ELR (cell line): ENCODE data around the gene L3MBTL1.
"Not testable (repeated sequence)": the region's sequence is repeated elsewhere in the genome, so short reads cannot be mapped to it uniquely, and the experiment has no call there.

Experiments used
- DNase-seq: peaks from one replicate; pipeline ENCODE4 v3.0.0-alpha.2; 2015; ENCODE audit warnings: low read depth

Gene L3MBTL1

DNA sequence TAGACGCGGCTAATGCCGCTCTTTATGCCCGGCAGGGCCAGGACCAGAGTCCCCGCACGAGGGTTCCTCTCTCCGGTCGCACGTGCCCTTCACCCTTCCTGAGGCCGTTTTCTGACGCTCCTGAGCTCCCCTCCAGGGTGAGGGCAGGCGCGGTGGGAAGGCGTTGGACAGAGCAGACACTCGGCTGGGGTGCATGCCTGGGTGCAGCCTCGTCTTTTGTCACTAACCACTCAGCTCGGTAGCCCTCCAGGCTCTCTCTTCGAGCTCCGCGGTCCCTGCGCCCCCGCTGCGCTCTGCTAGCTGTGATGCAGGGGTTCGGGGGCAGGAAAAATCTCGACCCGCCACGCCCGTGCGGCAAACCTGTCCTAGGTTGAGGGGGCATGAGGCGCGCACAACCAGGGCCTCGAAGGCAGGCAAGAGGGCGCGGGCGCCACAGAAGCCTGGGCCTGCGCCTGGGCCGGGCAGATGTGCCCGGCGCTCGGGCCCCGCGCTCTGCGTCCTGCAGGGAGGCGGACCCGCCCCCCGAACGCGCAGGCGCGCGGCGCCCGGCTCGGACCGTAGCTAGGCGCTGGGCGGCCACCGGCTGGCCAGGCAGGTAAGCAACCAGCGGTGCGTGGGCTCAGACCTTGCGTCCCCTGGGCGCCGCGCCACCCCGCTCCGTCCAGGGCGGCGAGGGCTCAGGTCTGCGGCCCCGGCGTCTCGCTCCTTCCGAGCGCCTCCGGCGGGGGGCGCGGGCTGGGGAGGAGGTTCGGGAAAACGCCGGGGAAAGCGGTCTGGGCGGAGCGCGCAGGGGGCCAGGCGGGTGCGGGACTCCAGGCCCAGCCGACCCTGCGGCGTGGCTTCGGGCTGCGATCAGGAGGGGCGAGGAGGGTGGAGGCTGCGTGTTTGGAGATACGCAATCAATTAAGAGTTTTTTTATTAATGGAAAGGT, at the start of gene L3MBTL1:
TSS of gene L3MBTL1 (plus strand) at position 548 of the 931 bp plus-strand sequence. CDS start 5,807 bp downstream, outside the sequence.
- peak; percentile 61 for DNase-seq

- peak; percentile 34 for DNase-seq
These were observed 49.0 kb upstream of the L3MBTL1 start for GRCh38 chr20:43458422-43458924.

- DNase-seq, result peak; percentile 51
These were observed 48.2 kb upstream of the L3MBTL1 start for GRCh38 chr20:43459022-43459942.

- no peak for DNase-seq
These were observed 47.2 kb upstream of the L3MBTL1 start for GRCh38 chr20:43460172-43460829.

DNA sequence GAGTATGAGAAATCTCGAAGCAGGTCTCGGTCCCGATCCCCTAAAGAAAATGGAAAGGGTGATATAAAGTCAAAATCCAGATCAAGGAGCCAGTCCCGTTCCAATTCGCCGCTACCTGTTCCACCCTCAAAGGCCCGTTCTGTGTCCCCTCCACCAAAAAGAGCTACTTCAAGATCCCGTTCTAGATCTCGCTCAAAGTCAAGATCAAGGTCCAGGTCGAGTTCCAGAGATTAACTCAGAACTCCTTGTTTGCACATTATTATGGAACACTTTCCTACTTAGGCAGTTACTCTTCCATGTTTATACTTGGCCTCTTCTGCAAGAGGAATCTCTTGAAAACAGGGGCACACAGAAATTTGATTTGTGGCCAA, 46.7 kb upstream of the L3MBTL1 start:
- DNase-seq, result no peak

DNA sequence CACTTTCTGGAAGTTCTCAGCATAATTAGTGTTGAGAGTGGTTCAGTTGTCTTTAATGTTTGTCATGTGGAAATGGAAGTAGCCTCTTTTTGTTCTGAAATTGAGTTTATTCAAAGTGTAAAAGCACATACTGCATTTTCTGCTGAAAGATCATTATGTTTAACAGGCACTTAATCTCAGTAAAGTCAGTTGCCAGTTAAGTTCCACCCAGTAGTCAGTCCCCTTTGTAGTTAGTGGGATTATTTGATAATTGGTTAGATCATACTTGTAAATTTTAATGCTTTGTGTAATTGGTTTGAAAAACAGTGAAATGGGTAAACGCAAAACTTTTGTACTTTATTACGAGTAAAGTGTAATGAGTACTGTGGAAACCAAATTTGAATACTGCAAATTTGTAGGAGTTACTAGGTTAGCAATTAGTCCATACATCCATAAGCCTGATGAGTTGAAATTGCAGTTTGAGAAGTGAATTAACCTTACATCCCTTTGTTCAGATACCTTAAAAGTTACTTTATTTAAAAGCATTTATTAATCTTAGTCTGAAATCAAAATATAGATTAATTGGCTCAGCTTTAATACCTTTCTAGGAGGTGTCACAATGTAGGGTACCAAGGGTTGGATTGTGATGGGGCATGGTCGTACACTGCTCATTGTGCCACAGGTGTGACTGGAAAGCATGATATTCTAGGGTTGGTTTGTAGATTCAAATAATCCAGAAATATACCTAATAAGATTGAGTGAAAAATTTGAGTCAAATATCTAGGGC, 45.4 kb upstream of the L3MBTL1 start:
- no peak for DNase-seq

GRCh38 chr20:43462660-43463526, 44.6 kb upstream of the L3MBTL1 start:
- no peak for DNase-seq

DNA sequence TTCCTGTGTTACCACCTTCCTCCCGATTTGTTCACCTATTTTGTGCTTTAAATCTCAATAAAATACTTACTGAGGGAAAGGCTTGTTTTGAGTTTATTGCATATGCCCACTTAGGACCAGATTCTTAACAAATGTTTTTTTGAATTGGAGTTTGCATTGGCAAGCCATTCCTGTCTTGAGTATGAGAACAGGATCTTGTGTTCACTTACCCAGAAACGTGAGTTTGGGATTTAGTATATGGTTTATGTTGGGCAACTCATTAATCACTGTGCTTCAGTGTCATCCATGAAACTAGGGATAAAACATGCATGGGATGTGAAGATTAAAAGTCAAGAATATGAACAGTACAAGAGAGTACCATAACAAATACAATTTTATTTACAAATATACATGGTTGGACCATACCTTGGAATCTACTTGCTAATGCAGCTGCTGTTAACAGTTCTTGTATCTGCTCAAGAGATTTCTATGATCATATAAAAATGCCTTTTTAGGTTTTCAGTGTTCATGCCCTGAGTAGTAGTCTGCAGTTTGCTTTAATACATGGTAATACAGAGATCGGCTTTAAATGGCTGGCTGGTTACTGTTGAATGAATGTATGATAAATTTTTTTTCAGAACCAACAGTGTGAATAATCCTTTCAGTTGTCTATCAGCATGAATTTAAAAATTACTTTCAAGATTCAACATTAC, 43.8 kb upstream of the L3MBTL1 start:
- no peak for DNase-seq

DNA sequence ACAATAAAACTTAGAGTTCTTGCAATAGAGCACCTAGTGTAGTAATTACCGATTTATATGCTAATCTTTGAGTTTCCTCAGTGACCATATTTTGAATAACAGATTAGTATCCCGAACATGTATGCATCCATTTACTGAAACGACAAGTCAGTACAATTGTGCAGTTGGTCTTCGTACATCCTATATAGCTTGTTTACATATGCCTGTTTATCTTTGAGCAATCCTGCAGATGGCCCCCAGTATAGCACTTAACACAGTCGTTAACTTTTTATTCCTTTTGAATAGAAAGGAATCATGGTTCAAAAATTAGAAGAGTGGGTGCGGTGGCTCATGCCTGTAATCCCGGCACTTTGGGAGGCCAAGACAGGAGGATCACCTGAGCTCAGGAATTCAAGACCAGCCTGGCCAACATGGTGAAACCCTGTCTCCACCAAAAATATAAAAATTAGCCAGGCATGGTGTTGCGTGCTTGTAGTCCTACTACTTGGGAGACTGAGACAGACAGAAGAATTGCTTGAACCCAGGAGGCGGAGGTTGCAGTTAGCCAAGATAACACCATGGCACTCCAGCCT, 43.2 kb upstream of the L3MBTL1 start:
- no peak for DNase-seq

- DNase-seq, result no peak
These were observed 41.9 kb upstream of the L3MBTL1 start for GRCh38 chr20:43465625-43465943.

GRCh38 chr20:43467589-43467988, 39.9 kb upstream of the L3MBTL1 start:
- no peak for DNase-seq

GRCh38 chr20:43472671-43473380, 34.7 kb upstream of the L3MBTL1 start:
- DNase-seq, result no peak

DNA sequence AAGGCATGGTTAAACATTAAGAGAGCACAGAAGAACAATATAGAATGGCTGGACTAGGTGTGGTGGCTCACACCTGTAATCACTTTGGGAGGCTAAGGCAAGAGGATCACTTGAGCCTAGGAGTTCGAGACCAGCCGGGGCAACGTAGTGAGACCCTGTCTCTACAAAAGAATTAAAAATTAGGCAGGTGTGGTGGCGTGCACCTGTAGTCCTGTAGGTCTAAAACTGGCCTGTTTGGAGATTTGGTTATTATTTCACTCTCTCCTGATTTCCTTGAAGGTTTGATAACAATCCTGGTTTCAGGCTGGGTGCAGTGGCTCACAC, 34.2 kb upstream of the L3MBTL1 start:
- DNase-seq, result no peak

DNA sequence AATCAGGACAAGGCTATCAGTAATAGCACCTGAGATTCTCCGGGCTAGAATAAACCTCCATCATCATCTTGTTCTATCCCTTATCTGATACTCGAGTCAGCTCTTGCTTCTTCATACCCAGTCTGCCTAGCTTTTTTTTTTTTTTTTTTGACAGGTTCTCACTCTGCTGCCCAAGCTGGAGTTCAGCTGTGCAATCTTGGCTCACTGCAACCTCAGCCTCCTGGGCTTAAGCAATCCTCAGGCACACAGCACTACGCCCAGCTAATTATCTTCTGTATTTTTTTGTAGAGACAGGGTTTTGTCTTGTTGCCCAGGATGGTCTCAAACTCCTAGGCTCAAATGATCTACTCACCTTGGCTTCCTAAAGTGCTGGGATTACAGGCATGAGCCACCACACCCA, 30.3 kb upstream of the L3MBTL1 start:
- DNase-seq, result no peak

DNA sequence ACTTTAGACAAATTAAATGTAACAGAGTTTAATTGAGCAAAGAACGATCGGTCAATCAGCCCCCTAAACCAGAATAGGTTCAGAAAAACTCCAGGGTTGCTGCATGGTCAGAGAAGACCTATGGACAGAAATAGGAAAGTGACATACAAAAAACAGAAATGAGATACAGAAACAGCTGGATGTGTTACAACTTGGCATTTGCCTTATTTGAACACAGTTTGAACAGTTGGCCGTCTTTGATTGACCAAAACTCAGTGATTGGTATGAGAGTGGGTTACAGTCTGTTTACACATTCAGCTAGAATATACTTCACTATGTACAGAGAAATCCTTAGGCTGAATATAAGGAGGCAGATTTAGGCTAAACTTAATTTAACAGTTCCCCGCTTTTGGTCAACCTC, 29.9 kb upstream of the L3MBTL1 start:
- DNase-seq, result no peak

GRCh38 chr20:43490038-43490437, 17.5 kb upstream of the L3MBTL1 start:
- DNase-seq, result no peak

GRCh38 chr20:43492101-43492500, 15.4 kb upstream of the L3MBTL1 start:
- DNase-seq, result peak; percentile 69

- no peak for DNase-seq
These were observed 12.1 kb upstream of the L3MBTL1 start for GRCh38 chr20:43495388-43495787.

DNA sequence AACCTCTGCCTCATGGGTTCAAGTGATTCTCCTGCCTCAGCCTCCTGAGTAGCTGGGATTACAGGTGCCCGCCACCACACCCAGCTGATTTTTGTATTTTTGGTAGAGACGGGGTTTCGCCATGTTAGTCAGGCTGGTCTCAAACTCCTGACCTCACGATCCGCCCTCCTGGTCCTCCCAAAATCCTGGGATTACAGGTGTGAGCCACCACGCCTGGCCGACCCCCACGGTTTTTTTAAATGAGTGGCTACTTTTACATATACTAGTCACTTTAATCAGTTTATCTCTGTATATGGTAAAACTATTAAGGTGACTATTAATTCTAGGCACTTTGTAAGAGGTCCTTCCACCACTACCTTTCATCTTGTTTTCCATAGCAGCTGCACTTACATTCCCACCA, 5.5 kb upstream of the L3MBTL1 start:
- not testable (repeated sequence) for DNase-seq
